ENCODE measurements around the gene F9.

- no peak for TF ChIP-seq CTCF (IDR thresholded peaks at IDR 0.05; ENCODE audit: low read length)
- TF ChIP-seq EZH2 (optimal IDR thresholded peaks at IDR 0.05; ENCODE audit: low read depth, low read length): no peak
Measured at GRCh38 chrX:139596068-139596467, 65.5 kb downstream of the F9 start.

Data from MM.1S (cell line).